Fibroblast of skin of right quadriceps (primary cell): ENCODE data around the gene LRRC43.

ENCODE experiments used
- DNase-seq: peaks from one replicate; pipeline ENCODE4 v3.0.0-alpha.2; 2013

LRRC43 gene

DNA sequence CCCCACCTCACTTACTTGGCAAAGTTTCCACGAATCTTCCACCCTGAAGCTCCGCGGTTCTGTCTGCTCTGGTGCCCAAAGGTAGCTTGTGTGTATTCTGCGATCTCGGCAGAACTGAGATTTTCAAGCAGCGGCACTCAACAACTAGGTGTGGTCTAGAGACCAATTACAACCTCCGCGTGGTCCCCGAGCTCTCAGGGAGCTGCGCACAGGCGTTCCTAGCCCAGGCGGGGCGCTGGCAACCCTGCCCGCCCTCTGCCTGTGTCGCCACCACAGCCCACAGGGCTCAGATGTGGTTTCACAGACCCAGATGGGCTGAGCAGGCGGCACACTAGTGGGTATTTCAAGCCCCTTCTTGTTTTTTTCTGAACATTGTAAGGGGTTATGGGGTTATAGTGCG is 44.4 kb downstream of the LRRC43 start:
- DNase-seq: no peak

DNA sequence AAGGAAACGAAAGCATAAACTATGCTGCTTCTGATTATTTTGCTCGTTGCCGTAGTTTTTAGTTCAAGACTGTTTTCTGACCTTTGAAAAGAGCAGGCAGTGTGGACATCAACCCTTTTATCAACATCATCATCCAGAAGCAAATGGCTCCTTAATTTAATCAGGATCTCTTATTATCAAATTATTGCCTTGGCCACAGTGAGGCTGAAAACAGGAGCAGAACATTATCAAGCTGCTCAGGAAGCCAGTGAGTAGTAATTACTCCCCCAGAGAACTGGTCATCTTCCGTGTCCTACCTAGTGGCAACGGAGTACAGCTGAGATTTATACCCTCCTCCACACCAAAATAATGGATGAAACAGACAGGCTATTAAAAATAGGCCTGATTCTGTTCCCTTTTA is 45.2 kb downstream of the LRRC43 start:
- no peak for DNase-seq

- no peak for DNase-seq
Observed at GRCh38 chr12:122230798-122231197, 47.9 kb downstream of the LRRC43 start.

DNA sequence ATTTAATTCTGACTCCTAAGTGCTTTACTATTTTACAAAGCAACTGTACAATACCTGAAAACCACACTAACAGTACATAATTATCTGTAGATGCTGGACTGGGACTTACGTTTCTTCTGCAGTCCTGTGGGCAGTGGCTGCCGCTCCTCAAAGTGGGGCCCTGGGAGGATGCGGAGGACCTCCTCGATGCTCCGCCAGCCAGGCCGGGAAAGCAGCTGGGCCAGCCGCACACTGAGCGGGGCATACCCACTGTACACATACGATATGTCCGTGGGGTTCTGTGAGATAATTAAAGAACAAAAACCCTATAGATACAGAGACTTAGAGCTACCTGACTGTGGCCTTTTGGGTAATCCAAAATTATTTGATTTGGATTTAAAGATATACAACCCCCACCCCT is 49.8 kb downstream of the LRRC43 start:
- no peak for DNase-seq

DNA sequence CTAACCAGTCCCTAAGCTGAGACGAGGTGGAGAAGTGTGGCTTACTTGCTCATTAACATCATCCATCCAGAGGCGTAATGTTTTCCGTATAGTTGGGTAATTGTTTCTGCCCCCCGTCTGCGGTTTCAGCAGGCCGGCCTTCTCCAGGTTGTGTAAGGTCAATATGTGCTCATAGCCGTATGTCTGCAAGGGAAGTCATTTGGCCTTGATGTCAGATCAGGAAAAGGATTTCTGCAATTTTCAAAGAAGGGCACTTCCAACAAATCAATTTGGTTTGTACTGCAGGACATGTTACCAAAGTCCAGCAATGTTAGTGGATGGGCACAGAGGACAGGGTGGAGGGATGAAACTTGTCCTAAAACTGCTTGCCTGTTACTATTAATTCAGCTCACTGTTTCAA is 52.8 kb downstream of the LRRC43 start:
- no peak for DNase-seq

DNA sequence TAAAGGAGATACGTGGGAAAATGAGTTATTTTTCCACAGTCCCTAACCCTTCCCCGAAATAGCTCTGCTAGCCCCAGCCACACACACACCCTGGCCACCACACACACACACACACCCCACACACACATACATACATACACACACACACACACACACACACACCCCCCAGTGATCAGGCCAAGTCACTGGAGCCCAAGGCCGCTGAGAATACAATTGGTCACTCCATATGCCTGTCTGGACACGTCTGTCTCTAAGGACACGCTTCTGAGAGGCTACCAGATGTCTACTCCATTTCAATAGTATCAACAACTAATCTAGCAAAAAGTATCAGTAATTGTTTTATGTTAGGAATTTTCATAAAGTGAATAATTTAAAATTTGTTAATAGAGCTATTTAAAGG is 55.9 kb downstream of the LRRC43 start:
- DNase-seq: no peak

GRCh38 chr12:122243965-122244364 is 61.0 kb downstream of the LRRC43 start:
- DNase-seq: no peak

- no peak for DNase-seq
Observed at GRCh38 chr12:122244565-122245371, 61.8 kb downstream of the LRRC43 start.

DNA sequence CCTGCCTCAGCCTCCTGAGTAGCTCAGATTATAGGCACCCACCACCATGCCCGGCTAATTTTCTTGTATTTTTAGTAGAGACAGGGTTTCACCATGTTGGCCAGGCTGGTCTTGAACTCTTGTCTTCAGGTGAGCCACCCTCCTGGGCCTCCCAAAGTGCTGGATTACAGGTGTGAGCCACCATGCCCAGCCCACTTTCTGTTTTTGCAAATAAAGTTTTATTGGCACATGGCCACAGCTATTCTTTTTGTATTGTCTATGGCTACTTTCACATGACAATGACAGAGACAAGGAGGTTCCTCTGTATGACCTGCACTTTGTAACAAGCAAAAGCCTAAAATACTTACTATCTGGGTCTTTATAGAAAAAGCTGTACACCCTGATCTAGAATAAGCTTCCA is 62.6 kb downstream of the LRRC43 start:
- DNase-seq: no peak

DNA sequence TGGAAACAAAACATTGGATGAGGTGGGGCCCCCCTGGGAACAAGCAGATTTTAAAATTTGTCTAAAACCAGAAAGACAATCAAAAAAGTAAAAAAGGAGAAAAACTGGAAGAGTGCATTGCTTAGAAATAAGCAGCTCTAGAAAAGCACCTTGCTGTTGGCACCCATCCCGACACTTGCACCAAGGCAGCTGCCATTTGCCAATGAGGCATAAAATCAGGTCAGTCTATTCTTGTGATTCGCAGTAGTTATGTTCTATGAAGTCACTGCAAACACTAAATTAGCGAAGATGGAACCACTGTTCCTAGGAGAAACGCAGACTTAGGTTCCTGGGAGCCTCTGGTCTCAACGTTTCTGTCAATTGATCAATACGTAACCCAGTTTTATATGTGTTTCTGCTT is 67.1 kb downstream of the LRRC43 start:
- DNase-seq: no peak

GRCh38 chr12:122250536-122250935 is 67.6 kb downstream of the LRRC43 start:
- no peak for DNase-seq
